Putamen (tissue), 1 donor: Measurements from ENCODE around the gene SPEM1.
A peak's percentile ranks its signal among the peaks of the same experiment; 100 is the strongest.

ENCODE experiments used
- DNase-seq: peaks from one replicate; pipeline ENCODE4 v3.0.0-alpha.2; 2016; ENCODE audit warnings: low spot score

SPEM1 gene

GRCh38 chr17:7440113-7440833, 20.1 kb downstream of the SPEM1 start:
- no peak for DNase-seq

- DNase-seq, result no peak
These were observed 20.7 kb downstream of the SPEM1 start for GRCh38 chr17:7440834-7441195.

- no peak for DNase-seq
These were observed 21.1 kb downstream of the SPEM1 start for GRCh38 chr17:7441266-7441665.

- no peak for DNase-seq
These were observed 22.0 kb downstream of the SPEM1 start for GRCh38 chr17:7442142-7442541.

GRCh38 chr17:7443499-7444485, 23.7 kb downstream of the SPEM1 start:
- no peak for DNase-seq

- DNase-seq, result peak; percentile 80
These were observed 24.8 kb downstream of the SPEM1 start, which contains the start of gene CHRNB1 for GRCh38 chr17:7444682-7445618. CHRNB1 (plus strand) TSS chr17:7445061; CDS start chr17:7445128, 67 bp downstream.

- DNase-seq, result no peak
These were observed 25.5 kb downstream of the SPEM1 start for GRCh38 chr17:7445619-7445968.

- no peak for DNase-seq
These were observed 28.3 kb downstream of the SPEM1 start for GRCh38 chr17:7448461-7448860.

GRCh38 chr17:7459961-7460545, 39.9 kb downstream of the SPEM1 start:
- no peak for DNase-seq

- DNase-seq, result no peak
These were observed 40.9 kb downstream of the SPEM1 start for GRCh38 chr17:7460850-7461660.

GRCh38 chr17:7462474-7463371, 42.6 kb downstream of the SPEM1 start:
- no peak for DNase-seq

- no peak for DNase-seq
These were observed 43.3 kb downstream of the SPEM1 start for GRCh38 chr17:7463372-7463846.

GRCh38 chr17:7464081-7464480, 44.0 kb downstream of the SPEM1 start:
- DNase-seq, result no peak

- no peak for DNase-seq
These were observed 45.6 kb downstream of the SPEM1 start for GRCh38 chr17:7465597-7466275.

GRCh38 chr17:7466318-7466638, 46.2 kb downstream of the SPEM1 start:
- no peak for DNase-seq

GRCh38 chr17:7466639-7467341, 46.7 kb downstream of the SPEM1 start:
- no peak for DNase-seq

GRCh38 chr17:7467498-7467897, 47.4 kb downstream of the SPEM1 start:
- no peak for DNase-seq

- no peak for DNase-seq
These were observed 48.2 kb downstream of the SPEM1 start for GRCh38 chr17:7468290-7468689.
